K562 (cell line): ENCODE measurements around the gene ADARB2.

Experiments used
- ATF7 ChIP-seq: fragments of 450-650 bp; IDR thresholded peaks from 2 replicates; pipeline ENCODE4 v1.7.1; 2014; ENCODE audit warnings: mild to moderate bottlenecking, moderate library complexity
- EP400 ChIP-seq: fragments of 450-650 bp; IDR thresholded peaks from 2 replicates; pipeline ENCODE4 v1.6.1; 2017; ENCODE audit warnings: antibody characterized with exemption, mild to moderate bottlenecking, moderate library complexity
- HDGF ChIP-seq: fragments of 450-650 bp; IDR thresholded peaks from 2 replicates; pipeline ENCODE4 v1.6.1; 2016
- KLF6 ChIP-seq: fragments of 250-450 bp; sonication (Bioruptor Pico); IDR thresholded peaks from 2 replicates; pipeline ENCODE4 v1.4.0; 2020; ENCODE audit warnings: mild to moderate bottlenecking, moderate library complexity, borderline replicate concordance
- POLR2A ChIP-seq: fragments of 450-650 bp; conservative IDR thresholded peaks from 2 replicates; pipeline ENCODE4 v1.6.1; 2016
- TCF3 ChIP-seq: sonication (generic); formaldehyde crosslinking; IDR thresholded peaks from 2 replicates; pipeline ENCODE4 v1.4.0; 2020; ENCODE audit warnings: mild to moderate bottlenecking, missing genetic modification reagents
- THRAP3 ChIP-seq: fragments of 450-650 bp; IDR thresholded peaks from 2 replicates; pipeline ENCODE4 v1.6.1; 2016; ENCODE audit warnings: mild to moderate bottlenecking, inconsistent platforms, borderline replicate concordance
- ZNF232 ChIP-seq: sonication (generic); formaldehyde crosslinking; IDR thresholded peaks from 2 replicates; pipeline ENCODE4 v1.8.0; 2022; ENCODE audit warnings: mild to moderate bottlenecking, missing genetic modification reagents
- ZNF76 ChIP-seq: fragments of 250-450 bp; sonication (Bioruptor Pico); IDR thresholded peaks from 2 replicates; pipeline ENCODE4 v1.4.0; 2020; ENCODE audit warnings: mild to moderate bottlenecking, moderate library complexity, borderline replicate concordance

- no peak for TF ChIP-seq THRAP3
- no peak for TF ChIP-seq EP400
- no peak for TF ChIP-seq ZNF232 (CRISPR knock-in tag)
- no peak for TF ChIP-seq POLR2A
- TF ChIP-seq KLF6 (CRISPR knock-in tag): no peak
- TF ChIP-seq ZNF76 (CRISPR knock-in tag): no peak
- no peak for TF ChIP-seq ATF7
- no peak for TF ChIP-seq TCF3
- no peak for TF ChIP-seq HDGF
Measured at GRCh38 chr10:1281405-1281782, 455.9 kb downstream of the ADARB2 start.
